MM.1S (cell line): ENCODE results near the gene KCNC4.

Experiments used
- DNase-seq: peaks from one replicate; pipeline ENCODE4 v3.0.0-alpha.2; 2015
- H2AFZ ChIP-seq: fragments of 300-600 bp; sonication (generic); 2 replicates; pipeline ENCODE4 v1.6.0; 2016; ENCODE audit warnings: antibody characterized with exemption, low read length
- H3F3A ChIP-seq: fragments of 300-600 bp; sonication (generic); 2 replicates; pipeline ENCODE4 v1.6.1; 2016; ENCODE audit warnings: mild to moderate bottlenecking, antibody characterized with exemption, low read length, moderate library complexity, mixed read lengths; ENCODE audit not compliant: insufficient read depth
- H3K27ac ChIP-seq: fragments of 300-600 bp; sonication (generic); 2 replicates; pipeline ENCODE4 v1.5.1; 2016; ENCODE audit warnings: mild to moderate bottlenecking, low read length
- H3K27me3 ChIP-seq: fragments of 300-600 bp; sonication (generic); replicated peaks from 2 replicates; pipeline ENCODE4 v1.6.0; 2016; ENCODE audit warnings: low read length; ENCODE audit not compliant: insufficient read depth
- H3K36me3 ChIP-seq: fragments of 300-600 bp; sonication (generic); replicated peaks from 2 replicates; pipeline ENCODE4 v1.6.1; 2016; ENCODE audit warnings: mild to moderate bottlenecking, low read length, mixed read lengths; ENCODE audit not compliant: insufficient read depth
- H3K4me1 ChIP-seq: fragments of 300-600 bp; sonication (generic); 2 replicates; pipeline ENCODE4 v1.6.1; 2016; ENCODE audit warnings: low read length, mixed read lengths
- H3K4me2 ChIP-seq: fragments of 300-600 bp; sonication (generic); 2 replicates; pipeline ENCODE4 v1.6.0; 2016; ENCODE audit warnings: low read depth, low read length
- H3K4me3 ChIP-seq: fragments of 300-600 bp; sonication (generic); 2 replicates; pipeline ENCODE4 v1.5.1; 2016; ENCODE audit warnings: low read length, mixed read lengths
- H3K79me2 ChIP-seq: fragments of 300-600 bp; sonication (generic); 2 replicates; pipeline ENCODE4 v1.6.1; 2016; ENCODE audit warnings: mixed run types, low read length, mixed read lengths
- H3K9ac ChIP-seq: fragments of 300-600 bp; sonication (generic); 2 replicates; pipeline ENCODE4 v1.6.1; 2016; ENCODE audit warnings: low read length, mixed read lengths
- H3K9me2 ChIP-seq: fragments of 300-600 bp; sonication (generic); replicated peaks from 2 replicates; pipeline ENCODE4 v1.6.1; 2016; ENCODE audit warnings: mild to moderate bottlenecking, low read length, mixed read lengths; ENCODE audit not compliant: insufficient read depth
- H3K9me3 ChIP-seq: fragments of 300-600 bp; sonication (generic); replicated peaks from 2 replicates; pipeline ENCODE4 v1.6.1; 2016; ENCODE audit warnings: mild to moderate bottlenecking, low read length, mixed read lengths; ENCODE audit not compliant: insufficient read depth
- H4K20me1 ChIP-seq: fragments of 300-600 bp; sonication (generic); 2 replicates; pipeline ENCODE4 v1.6.1; 2016; ENCODE audit warnings: mild to moderate bottlenecking, low read length, moderate library complexity, mixed read lengths; ENCODE audit not compliant: insufficient read depth
- CTCF ChIP-seq: fragments of 300-600 bp; sonication (generic); IDR thresholded peaks from 2 replicates; pipeline ENCODE4 v1.5.1; 2016; ENCODE audit warnings: antibody characterized with exemption, low read length, mixed read lengths
- EZH2 ChIP-seq: fragments of 300-600 bp; sonication (generic); optimal IDR thresholded peaks from 2 replicates; pipeline ENCODE3; 2017; ENCODE audit warnings: low read depth, mild to moderate bottlenecking, antibody characterized with exemption, low read length, mixed read lengths
- EZH2phosphoT487 ChIP-seq: fragments of 300-600 bp; sonication (generic); IDR thresholded peaks from 2 replicates; pipeline ENCODE4 v1.6.1; 2018; ENCODE audit warnings: antibody characterized with exemption, low read length

Gene KCNC4

GRCh38 chr1:110218739-110219138 is 8.6 kb downstream of the KCNC4 start:
- Histone ChIP-seq H3K79me2 (no peaks in the 10 kb centered on the region), H3K9me2 (no peaks in the 10 kb centered on the region), H3K9ac (no peak overlapping the region), H3K36me3 (no peaks in the 10 kb centered on the region), H3K4me2 (no peak overlapping the region), H2AFZ (no peak overlapping the region), H3K4me1 (no peaks in the 10 kb centered on the region), H3F3A (no peaks in the 10 kb centered on the region), H3K4me3 (no peak overlapping the region), H3K27ac (no peak overlapping the region), H4K20me1 (no peaks in the 10 kb centered on the region), H3K27me3 (no peaks in the 10 kb centered on the region), H3K9me3 (no peaks in the 10 kb centered on the region)
- TF ChIP-seq CTCF = no peak
- no peak for TF ChIP-seq EZH2phosphoT487
- no peak for TF ChIP-seq EZH2
- no peak for DNase-seq

- Histone ChIP-seq H4K20me1 (no peaks in the 10 kb centered on the region), H3K36me3 (no peaks in the 10 kb centered on the region)
- TF ChIP-seq EZH2phosphoT487 (no peak), EZH2 (no peak), CTCF (no peak)
Observed at GRCh38 chr1:110220324-110220723, 10.2 kb downstream of the KCNC4 start.

GRCh38 chr1:110221119-110221518 is 11.0 kb downstream of the KCNC4 start:
- no peak for DNase-seq
- TF ChIP-seq EZH2phosphoT487 (no peak), EZH2 (no peak), CTCF (no peak)
- Histone ChIP-seq H3K36me3 (no peaks in the 10 kb centered on the region), H3K9me2 (no peaks in the 10 kb centered on the region), H3F3A (no peaks in the 10 kb centered on the region), H3K9me3 (no peaks in the 10 kb centered on the region), H3K4me1 (no peaks in the 10 kb centered on the region), H3K4me2 (no peak overlapping the region), H3K9ac (no peak overlapping the region), H3K79me2 (no peaks in the 10 kb centered on the region), H3K27me3 (no peaks in the 10 kb centered on the region), H3K27ac (no peak overlapping the region), H4K20me1 (no peaks in the 10 kb centered on the region), H2AFZ (no peak overlapping the region), H3K4me3 (no peak overlapping the region)

More at GRCh38 chr1:110220324-110220723, 10.2 kb downstream of the KCNC4 start:
- no peaks in the 10 kb centered on the region for H3F3A ChIP-seq
- no peak overlapping the region for H2AFZ ChIP-seq
- no peaks in the 10 kb centered on the region for H3K79me2 ChIP-seq
- H3K27me3 ChIP-seq = no peaks in the 10 kb centered on the region
- DNase-seq = no peak
- H3K9ac ChIP-seq = no peak overlapping the region
- no peaks in the 10 kb centered on the region for H3K4me1 ChIP-seq
- H3K4me2 ChIP-seq = no peak overlapping the region
- H3K4me3 ChIP-seq = no peak overlapping the region
- no peaks in the 10 kb centered on the region for H3K9me3 ChIP-seq
- no peak overlapping the region for H3K27ac ChIP-seq
- H3K9me2 ChIP-seq = no peaks in the 10 kb centered on the region
